Measurements from ENCODE around the gene SCMH1. TPM values are rescaled to one million over a fixed set of nuclear protein-coding genes. Genes with fewer than 3 reads are reported as not detected.

SCMH1 gene
- total RNA-seq, 1 experiment from 2014 or later: 19.4 TPM

GRCh38 chr1:41225495-41225894 is 16.6 kb downstream of the SCMH1 start:
- peaks cover 7% of the 10 kb centered on the region for H3K9me3 Mint-ChIP-seq
- H3K36me3 Mint-ChIP-seq: peaks cover 7% of the 10 kb centered on the region
- no peak for DNase-seq (ENCODE audit: low spot score)
- TF ChIP-seq PRDM15 (CRISPR knock-in tag; IDR thresholded peaks at IDR 0.05) (no peak), RELA (CRISPR knock-in tag; IDR thresholded peaks at IDR 0.05; ENCODE audit: borderline replicate concordance) (no peak), JAZF1 (CRISPR knock-in tag; IDR thresholded peaks at IDR 0.05) (no peak), AR (CRISPR knock-in tag; IDR thresholded peaks at IDR 0.05) (no peak), ZNF671 (CRISPR knock-in tag; IDR thresholded peaks at IDR 0.05) (no peak), ZNF423 (CRISPR knock-in tag; IDR thresholded peaks at IDR 0.05) (no peak), ZNF512 (CRISPR knock-in tag; IDR thresholded peaks at IDR 0.05; ENCODE audit: borderline replicate concordance) (no peak), ESRRA (CRISPR knock-in tag; IDR thresholded peaks at IDR 0.05; ENCODE audit: borderline replicate concordance) (no peak), ZBTB43 (CRISPR knock-in tag; IDR thresholded peaks at IDR 0.05) (no peak), CTCF (IDR thresholded peaks at IDR 0.05) (no peak)
- H3K27ac Mint-ChIP-seq: no peak overlapping the region
- ATAC-seq: no peak
- ChIA-PET CTCF (no interaction called here), POLR2A (no interaction called here)
- no peak overlapping the region for H3K4me3 Mint-ChIP-seq
- peaks cover 5% of the 10 kb centered on the region; the same call in 1 of the 2 replicates for H3K4me1 Mint-ChIP-seq
- no peaks in the 10 kb centered on the region for H3K27me3 Mint-ChIP-seq (ENCODE audit: low read depth)

- ATAC-seq (no peak), DNase-seq (ENCODE audit: low spot score) (no peak)
- no peak for TF ChIP-seq CDX4 (CRISPR knock-in tag; IDR thresholded peaks at IDR 0.05; ENCODE audit: borderline replicate concordance)
- TF ChIP-seq ZNF416 (CRISPR knock-in tag; IDR thresholded peaks at IDR 0.05): no peak
- TF ChIP-seq IRF1 (CRISPR knock-in tag; IDR thresholded peaks at IDR 0.05): no peak
- TF ChIP-seq TEAD1 (CRISPR knock-in tag; IDR thresholded peaks at IDR 0.05): no peak
- TF ChIP-seq FOXJ3 (CRISPR knock-in tag; IDR thresholded peaks at IDR 0.05; ENCODE audit: borderline replicate concordance): no peak
- no peak for TF ChIP-seq ATF6 (CRISPR knock-in tag; IDR thresholded peaks at IDR 0.05)
- Mint-ChIP-seq H3K27ac (no peak overlapping the region), H3K9me3 (peaks cover 34% of the 10 kb centered on the region), H3K4me3 (no peak overlapping the region), H3K4me1 (peaks cover 5% of the 10 kb centered on the region; the same call in 1 of the 2 replicates), H3K27me3 (ENCODE audit: low read depth) (no peaks in the 10 kb centered on the region), H3K36me3 (peaks cover 35% of the 10 kb centered on the region)
- ChIA-PET CTCF (no interaction called here), POLR2A (interaction anchor here (0.6 kb wide), 1 partner anchor 224 kb away, joined by 3 read pairs; no protein-coding TSS in a partner anchor)
Observed at GRCh38 chr1:41222496-41222895, 19.6 kb downstream of the SCMH1 start.
